GM21381 (cell line): ENCODE results near the gene STX17.
"Not testable (repeated sequence)": the region's sequence is repeated elsewhere in the genome, so short reads cannot be mapped to it uniquely, and the experiment has no call there.

Experiments used
- ATAC-seq: cut with Tn5 transposase; IDR thresholded peaks from one replicate; pipeline ENCODE4 v1.9.1; 2021; ENCODE audit warnings: mild to moderate bottlenecking, moderate library complexity; ENCODE audit not compliant: unreplicated experiment

The STX17 gene

DNA sequence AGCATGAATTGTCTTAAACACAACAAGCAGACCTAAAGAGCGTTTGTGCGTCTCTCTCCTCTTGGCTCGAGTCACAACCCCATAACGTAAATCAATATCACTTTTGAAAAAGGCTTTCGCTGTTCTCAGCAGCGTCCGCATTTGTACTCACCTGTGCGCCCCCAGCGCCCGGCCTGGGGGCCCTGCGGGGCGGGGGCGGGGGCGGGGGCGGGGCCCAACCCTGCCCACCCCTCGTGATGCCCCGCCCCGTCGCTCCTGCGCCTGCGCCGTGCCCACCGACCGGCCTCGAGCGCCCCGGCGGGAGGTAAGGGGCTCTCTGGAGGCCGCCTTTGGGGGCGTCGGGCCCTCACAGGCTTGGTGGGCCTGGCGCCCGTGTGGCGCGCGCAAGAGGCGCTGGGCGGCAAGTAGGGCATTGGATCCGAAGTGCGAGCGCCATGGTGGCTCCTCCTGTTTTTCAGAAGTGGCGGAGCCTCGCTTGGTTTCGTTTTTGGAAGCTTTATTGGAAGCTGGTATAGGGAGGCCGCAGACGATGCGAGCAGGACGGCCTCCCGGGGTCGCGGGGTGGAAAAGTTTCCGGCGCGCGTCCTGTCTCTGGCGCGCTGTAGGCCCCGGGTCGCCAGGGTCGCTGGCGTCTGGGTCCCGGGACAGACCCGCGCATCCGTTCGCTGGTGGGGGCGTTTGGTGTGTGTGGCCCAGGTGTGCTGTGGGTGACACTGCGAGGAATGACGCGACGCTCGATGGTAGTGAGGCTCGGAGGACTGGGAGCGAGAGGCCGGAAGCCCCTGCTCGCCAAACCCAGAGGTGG is at the start of gene STX17:
Gene STX17, plus strand, starts transcription at position 252 of the 805 bp plus-strand sequence. CDS start 8,586 bp downstream, outside the sequence.
- ATAC-seq = peak; percentile 80

DNA sequence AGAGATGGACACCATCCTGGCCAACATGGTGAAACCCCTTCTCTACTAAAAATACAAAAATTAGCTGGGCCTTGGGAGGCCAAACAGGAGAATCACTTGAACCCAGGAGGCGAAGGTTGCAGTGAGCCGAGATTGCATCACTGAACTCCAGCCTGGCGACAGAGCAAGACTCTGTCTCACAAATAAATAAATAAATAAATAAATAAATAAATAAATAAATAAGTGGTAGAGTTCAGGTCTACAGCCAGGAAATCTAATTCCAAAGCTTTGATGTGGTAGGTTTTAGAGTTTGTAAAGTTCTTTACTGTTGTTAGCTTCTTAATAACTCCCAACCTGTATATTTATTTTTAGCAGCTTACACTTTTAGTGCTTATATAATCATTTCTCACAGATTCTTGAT is 48.9 kb upstream of the STX17 start:
- not testable (repeated sequence) for ATAC-seq

DNA sequence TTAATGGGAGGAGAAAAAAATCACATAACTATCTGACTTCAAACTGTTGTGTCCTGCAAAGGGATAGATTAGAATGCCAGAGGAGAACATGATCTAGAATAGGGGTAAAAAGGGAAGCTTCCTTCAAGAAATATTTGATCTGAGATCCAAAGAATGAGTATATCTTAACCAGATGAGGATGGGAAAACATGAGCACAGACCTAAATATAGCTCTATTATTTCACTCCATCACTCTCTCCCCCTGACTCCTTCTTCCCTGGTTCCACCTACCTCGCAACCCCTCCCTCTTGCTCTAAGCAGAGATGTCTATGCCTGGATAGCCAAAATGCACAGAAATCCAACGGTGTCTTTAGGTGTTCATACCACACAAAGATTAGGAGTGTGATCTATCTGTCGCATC is 48.4 kb upstream of the STX17 start:
- no peak for ATAC-seq

DNA sequence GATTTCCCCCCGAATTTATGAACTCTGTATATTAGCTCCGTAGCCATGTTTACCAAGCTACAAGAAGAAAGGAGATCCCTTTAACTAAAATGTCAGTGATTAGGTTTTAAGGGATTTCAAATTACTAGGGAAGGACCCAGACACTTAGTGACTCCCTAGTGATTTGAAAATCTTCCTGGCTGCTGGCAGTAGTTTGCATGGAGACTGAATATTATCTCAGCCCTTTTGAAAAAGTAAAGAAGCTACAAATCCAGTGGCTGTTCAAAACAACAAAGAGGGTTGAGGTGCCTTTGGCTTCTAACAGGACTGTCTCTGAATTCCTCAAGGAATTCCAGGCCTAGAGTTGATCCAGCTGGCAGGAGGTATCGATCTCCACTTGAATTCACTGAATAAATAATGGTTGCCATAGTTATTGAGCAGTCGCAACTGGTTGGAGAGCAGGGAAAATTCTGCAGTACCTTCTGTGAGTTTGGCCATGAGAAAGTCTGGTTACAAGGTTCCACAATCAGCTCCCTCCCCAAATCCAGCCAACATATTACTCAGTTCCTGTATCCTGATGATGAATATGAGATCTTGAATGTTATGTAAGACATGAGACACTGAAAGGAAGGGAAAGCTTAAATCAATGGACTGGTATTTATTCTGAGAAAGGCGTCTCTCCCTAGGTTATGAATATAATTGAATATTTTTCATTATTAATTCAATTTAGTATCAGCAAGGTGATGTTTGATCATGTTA is 47.0 kb upstream of the STX17 start:
- ATAC-seq = no peak

DNA sequence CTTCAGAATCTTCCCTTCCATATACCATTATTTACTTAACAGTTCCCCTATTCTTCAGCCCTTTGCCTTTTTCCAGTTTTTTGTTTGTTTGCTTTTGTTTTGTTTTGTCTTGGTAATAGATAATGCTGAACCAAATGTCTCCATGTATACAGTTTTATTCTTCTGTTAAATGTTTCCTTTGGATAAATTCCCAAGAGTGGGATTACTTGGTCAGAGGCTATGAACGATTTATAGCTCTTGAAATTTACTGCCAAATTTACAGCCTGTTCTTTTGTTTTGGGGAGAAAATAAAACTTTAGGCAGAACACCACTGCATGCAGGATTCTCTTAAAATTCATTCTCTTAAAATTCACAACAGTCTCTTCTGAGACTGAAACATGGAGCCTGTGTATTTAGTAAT is 46.2 kb upstream of the STX17 start:
- no peak for ATAC-seq

DNA sequence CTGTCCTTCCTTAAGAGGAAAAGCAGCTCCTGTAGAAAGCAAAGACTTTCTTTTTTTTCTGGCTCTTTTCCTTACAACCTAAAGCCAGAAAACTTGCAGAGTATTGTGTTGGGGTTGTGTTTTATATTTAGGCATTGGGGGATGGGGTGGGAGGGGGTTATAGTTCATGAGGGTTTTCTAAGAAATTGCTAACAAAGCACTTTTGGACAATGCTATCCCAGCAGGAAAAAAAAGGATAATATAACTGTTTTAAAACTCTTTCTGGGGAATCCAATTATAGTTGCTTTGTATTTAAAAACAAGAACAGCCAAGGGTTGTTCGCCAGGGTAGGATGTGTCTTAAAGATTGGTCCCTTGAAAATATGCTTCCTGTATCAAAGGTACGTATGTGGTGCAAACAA is 42.5 kb upstream of the STX17 start:
- ATAC-seq = no peak

DNA sequence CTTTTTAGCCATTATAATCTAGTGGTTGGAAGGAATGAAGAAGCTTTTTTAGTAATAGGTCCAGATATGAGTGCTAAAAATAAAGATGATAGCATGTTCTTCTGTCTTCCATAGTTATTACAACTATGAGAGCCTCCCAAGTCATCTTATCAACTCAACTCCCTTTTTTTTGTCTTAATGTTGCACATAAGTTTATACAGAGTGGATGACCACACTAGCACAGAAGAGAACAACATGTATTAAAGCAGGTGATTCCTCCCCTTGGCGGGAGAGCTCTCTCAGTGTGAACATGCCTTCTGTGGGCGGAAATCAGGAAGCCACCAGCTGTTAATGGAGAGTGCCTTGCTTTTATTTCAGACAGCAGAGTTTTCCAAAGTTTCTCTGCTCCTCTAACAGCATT is 40.1 kb upstream of the STX17 start:
- ATAC-seq = no peak

DNA sequence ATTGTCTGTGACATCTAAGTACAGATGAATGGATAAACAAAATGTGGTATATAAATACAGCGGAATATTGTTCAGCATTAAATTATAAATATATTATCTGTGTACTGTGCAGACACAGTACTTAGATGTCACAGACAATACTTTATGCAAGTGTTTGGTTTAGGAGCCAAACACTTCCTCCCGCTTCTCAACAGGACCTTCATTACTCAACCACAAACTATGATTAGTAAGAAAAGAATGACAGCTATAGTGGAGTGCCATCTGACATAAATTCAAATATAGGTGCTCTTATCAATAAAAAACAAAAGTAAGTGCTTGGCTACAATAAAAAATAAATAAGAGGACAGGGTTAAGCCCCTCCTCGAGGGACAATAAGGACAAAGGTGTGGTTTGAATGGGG is 38.9 kb upstream of the STX17 start:
- no peak for ATAC-seq

DNA sequence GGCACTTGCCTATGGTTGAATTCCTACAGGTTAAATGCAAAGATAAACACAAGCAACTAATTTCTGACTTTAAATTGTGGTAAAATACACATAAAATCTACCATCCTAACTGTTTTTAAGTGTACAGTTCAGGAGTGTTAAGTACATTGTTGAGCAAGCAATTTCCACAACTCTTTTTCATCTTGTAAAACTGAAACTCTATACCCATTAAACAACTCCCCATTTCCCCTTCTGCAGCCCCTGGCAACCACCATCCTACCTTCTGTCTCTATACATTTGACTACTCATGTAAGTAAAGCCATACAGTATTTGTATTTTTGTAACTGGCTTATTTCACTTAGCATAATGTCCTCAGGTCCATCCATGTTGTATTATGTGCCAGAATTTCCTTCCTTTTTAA is 38.5 kb upstream of the STX17 start:
- peak; percentile 68 for ATAC-seq

DNA sequence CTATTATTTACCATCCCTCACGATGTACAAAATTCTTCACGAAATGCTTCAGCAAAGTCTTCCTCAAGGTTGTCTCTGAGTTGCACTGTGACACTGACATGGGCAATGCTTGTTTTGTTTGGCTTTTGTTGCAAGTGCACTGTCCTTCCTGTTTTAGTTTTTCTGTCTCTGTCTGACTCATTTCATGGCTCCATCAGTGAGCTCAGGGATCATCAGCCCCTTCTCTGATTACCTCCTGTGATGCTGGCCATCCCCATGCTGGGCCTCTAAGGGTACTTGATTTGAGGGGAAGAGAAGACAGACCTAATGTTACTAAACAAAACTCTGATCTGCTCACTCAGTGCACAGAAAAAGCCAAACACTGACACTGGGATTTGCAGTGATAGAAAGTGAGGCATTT is 37.6 kb upstream of the STX17 start:
- ATAC-seq = peak; percentile 73

DNA sequence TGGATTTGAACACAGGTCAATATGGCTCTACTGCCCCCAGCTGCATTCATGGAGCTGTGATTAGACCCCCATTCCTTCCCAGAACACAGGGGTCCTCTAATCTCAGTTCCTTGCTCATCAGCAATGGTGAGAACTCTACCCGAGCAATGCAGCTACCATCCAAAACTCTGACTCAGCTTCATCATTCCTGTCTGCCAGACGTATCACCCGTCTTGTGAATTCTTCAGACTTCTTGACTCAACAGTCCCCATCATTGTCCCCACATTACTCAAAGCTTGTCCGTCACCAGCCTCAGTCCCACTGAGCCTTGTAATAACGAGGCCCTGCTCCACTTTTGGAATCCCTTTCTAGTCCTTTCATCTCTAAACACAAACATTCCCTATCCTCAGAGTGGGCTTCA is 36.3 kb upstream of the STX17 start:
- no peak for ATAC-seq

DNA sequence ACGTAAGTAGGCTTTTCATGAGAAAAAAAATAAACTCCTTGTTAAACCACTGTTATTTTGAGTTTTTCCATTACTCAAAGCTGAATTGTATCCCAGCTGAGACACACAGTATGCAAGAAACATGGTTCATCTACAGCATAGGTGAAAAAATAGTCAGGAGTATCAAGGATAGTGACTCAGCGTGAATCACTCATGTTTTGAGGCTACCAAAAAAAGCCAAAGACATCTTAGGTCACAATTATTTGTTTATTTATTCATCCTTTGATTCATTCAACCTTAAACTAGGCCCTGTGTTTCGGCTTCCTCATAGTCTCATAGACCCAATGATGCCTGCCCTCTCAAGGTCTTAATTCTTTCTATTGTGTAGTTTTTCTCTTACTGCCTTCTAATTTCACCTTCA is 32.9 kb upstream of the STX17 start:
- ATAC-seq = no peak

DNA sequence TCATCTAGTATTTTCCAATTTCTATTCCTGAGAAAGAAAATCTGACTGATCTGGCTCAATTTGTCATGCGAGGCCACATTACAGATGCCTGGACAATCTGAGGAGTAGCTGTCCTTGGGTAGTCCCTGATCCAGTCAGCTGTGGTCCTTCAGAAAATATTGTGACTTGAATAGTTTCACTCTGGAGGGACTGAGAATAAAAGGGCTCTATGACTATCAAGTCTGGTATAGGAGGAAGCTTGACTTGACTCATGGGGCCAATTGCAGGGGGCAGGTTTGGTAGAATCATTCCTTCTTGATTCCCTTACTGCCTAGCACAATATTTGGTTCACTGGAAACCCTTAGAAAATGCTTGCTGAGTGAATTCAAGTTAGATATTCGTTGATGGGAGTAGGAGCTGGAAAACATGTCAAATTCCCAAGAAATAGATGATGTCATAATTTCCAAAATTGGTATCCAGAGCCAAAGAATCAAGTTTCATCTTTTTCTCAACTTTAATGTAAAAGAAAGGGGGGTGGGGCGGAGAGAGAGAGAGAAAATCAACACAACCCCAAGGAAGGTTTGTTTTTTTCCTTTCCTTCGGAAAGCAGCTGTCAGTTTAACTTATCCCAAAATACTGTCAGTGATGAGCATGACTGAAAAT is 32.4 kb upstream of the STX17 start:
- ATAC-seq = no peak

DNA sequence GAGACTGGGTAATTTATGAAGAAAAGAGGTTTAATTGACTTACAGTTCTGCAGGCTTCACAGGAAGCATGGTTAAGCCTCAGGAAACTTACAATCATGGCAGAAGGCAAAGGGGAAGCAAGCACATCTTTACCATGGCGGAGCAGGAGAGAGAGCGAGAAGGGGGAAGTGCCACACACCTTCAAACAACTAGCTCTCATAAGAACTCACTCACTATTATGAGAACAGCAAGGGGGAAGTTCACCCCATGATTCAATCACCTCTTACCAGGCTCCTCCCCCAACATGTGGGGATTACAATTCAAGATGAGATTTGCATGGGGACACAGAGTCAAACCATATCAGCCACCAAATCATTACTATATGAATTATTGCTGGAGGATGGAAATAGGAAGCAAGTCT is 30.3 kb upstream of the STX17 start:
- ATAC-seq = no peak

DNA sequence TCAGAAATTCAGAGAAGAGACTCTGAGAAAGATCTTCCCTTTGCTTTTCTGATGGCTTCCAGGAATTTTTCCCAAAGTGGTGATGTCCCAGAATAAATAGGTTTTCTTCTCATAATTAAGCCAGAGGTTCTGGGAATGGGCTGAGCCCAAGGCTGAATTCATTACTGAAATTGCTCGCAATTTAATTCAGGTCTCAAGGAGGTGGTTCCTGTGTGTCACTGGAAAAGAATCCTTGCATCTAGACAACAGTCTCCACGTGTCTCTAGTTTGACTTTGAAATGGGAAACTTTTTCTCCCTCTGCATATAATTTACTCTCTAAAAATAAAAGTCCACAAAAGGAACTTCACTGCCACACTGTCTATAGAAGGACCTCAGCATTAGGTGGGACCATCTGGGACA is 27.8 kb upstream of the STX17 start:
- no peak for ATAC-seq

DNA sequence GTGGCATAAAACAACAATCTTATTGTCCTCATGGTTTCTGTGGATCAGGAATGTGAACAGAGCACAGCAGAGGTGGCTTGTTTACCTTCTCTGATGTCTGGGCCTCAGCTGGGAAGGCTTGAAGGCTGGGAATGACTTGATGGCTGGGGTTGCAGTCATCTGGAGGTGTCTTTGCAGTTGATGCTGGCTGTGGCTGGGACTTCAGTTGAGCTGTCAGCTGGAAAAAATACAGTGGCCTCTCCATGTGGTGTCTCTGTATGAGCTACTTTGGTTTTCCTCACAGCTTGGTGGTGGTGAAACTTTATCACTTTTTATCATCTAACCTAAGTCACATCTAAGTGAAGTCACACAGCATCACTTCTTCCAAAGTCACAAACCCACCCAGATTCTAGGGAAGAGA is 24.7 kb upstream of the STX17 start:
- ATAC-seq = no peak

DNA sequence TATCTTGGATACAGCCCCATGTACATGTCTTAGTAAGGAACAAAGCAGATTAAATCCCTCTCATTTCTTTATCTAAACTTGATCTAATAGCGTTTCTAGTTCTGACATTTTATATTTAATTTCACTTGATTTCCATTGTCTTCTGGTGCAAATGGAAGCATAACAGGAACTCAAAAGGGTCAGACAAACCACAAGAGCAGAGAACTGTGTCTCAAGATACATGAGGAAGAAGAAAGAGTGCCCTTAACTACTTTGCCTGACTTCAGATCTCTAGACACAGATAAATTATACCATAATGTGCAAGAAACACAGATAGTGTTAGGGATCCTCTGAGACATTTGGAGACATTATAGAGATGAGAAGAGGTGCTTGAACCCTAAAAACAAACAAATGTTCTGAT is 20.7 kb upstream of the STX17 start:
- ATAC-seq = no peak

DNA sequence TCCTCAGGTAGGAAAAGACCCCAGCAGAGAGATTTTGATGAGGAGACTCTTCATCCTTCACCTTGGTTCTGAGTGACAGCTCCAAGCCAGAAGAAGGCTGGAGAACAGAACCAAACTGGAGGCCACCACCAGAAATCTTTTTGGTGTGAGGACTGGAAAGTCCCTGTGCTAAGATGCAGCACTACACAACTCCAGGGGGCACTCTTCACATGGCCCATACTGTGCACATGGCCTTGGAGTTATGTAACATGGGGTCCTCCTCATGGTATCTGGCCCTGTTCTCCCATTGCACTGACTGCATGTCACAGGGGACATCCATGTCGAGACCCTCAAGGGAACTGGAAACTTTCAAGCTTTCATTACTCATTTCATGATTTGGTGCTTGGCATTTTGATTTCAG is 17.3 kb upstream of the STX17 start:
- ATAC-seq = no peak

DNA sequence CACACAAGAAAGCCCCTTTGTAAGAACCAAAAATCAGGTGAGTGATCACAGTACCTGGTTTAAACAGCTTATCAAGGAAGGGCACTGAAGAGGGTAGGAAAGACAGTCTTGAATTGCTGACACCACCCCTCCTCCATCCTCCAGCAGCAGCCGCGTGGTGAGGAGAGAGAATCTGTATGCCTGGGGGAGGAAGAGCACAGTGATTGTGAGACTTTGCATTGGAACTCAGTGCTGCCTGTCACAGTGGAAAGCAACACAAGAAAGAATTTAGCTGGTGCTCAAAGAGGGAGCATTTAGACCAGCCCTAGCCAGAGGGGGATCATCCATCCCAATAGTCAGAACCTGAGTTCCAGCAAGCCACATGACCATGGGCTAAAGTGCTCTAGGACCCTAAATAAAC is 11.6 kb upstream of the STX17 start:
- no peak for ATAC-seq

DNA sequence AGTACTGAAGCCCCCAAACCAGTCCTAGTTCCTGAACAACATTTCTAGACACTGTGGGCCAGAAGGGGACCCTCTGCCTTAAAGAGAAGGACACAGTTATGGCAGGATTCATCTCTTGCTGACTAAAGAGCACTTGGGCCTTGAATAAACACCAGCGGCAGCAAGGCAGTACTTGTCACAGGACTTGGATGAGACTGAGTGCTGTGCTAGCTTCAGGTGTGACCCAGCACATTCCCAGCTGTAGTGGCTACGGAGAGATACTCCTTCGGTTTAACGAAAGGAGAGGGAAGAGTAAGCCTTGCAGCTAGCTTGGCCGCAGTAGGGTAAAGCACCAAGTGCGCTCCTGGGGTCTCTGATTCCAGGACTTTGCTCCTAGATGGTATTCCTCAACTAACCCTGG is 10.9 kb upstream of the STX17 start:
- no peak for ATAC-seq

DNA sequence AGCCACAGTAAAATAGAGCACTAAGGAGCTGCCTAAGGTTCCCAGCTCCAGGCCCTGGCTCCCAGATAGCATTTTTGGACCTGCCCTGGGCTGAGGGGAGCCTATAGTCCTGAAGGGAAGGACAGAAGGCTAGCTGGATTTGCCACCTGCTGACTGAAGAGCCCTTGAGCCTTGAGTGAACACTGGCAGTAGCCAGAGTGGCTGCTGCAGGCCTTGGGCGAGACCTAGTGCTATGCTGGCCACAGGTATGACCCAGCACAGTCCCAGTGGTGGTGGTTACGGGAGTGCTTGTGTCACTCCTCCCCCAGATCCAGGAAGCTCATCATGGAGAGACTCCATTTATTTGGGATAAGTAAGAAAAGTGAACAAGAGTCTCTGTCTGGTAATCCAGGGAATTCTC is 10.3 kb upstream of the STX17 start:
- ATAC-seq = no peak

DNA sequence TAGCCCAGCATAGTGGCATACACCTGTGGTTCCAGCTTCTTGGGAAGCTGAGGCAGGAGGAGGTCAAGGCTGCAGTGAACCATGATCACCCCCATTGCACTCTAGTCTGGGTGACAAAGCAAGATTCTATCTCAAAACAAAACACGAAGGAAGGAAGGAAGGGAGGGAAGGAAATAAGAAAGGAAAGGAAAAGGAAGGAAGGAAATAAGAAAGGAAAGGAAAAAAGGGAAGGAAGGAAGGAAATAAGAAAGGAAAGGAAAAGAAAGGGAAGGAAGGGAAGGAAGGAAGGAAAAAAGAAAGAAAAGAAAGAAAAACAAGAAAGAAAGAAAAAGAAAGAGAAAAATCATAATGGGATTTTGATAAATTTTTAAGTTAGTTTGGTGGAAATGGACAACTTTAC is 3.1 kb upstream of the STX17 start:
- no peak for ATAC-seq
